Fibroblast of the aortic adventitia (primary cell): ENCODE measurements around the gene CCL26. TPM values are rescaled to one million over a fixed set of nuclear protein-coding genes. Genes with fewer than 3 reads are reported as not detected.
"Not testable (repeated sequence)": the region's sequence is repeated elsewhere in the genome, so short reads cannot be mapped to it uniquely, and the experiment has no call there.

ENCODE experiments used
- DNase-seq: peaks from one replicate; pipeline ENCODE4 v3.0.0-alpha.2; 2010; ENCODE audit warnings: low read depth
- H3K4me3 ChIP-seq: 2 replicates; pipeline ENCODE4 v1.5.1; 2011; ENCODE audit warnings: low read depth, mild to moderate bottlenecking, control low read depth, low read length, moderate library complexity
- CTCF ChIP-seq: IDR thresholded peaks from 2 replicates; pipeline ENCODE4 v1.5.1; 2011; ENCODE audit warnings: mild to moderate bottlenecking, low read length, control low read depth, inconsistent platforms; ENCODE audit not compliant: insufficient read depth
- total RNA-seq: library from RNA; depleted of rRNA; stranded (reverse); fragments of >200 nt; gene quantifications from 2 replicates; pipeline ENCODE4 v1.2.3, GENCODE V29; 2012; ENCODE audit warnings: low replicate concordance

The CCL26 gene
- total RNA-seq, 1 donor = 1.2 TPM

GRCh38 chr7:75725306-75725705 lies 46.7 kb downstream of the CCL26 start:
- DNase-seq = no peak
- no peak for TF ChIP-seq CTCF

GRCh38 chr7:75723444-75723843 lies 48.6 kb downstream of the CCL26 start:
- H3K4me3 ChIP-seq = no peak overlapping the region
- TF ChIP-seq CTCF = no peak
- no peak for DNase-seq

More at GRCh38 chr7:75725306-75725705, 46.7 kb downstream of the CCL26 start:
- no peak overlapping the region for H3K4me3 ChIP-seq

- TF ChIP-seq CTCF = no peak
- H3K4me3 ChIP-seq = no peak overlapping the region
- DNase-seq = no peak
These were observed 49.6 kb downstream of the CCL26 start for GRCh38 chr7:75722373-75722772.

- not testable (repeated sequence) for H3K4me3 ChIP-seq, DNase-seq
These were observed 50.1 kb downstream of the CCL26 start for GRCh38 chr7:75721922-75722321.

- H3K4me3 ChIP-seq = no peak overlapping the region
- no peak for TF ChIP-seq CTCF
- no peak for DNase-seq
These were observed 50.6 kb downstream of the CCL26 start for GRCh38 chr7:75721426-75721825.

GRCh38 chr7:75719626-75720025 lies 52.4 kb downstream of the CCL26 start:
- no peak for TF ChIP-seq CTCF

More at GRCh38 chr7:75719626-75720025, 52.4 kb downstream of the CCL26 start:
- no peak overlapping the region for H3K4me3 ChIP-seq
- no peak for DNase-seq

Other genes starting within 250 kb of the CCL26 start
- 9.3 and 10.5 TPM in 2 replicates for gene HIP1, start 33.3 kb downstream of the CCL26 start, total RNA-seq
- not detected in 2 replicates for gene CCL24, start 41.6 kb upstream of the CCL26 start, total RNA-seq
- 28.7 and 50.3 TPM in 2 replicates for gene RHBDD2, start 106.8 kb upstream of the CCL26 start, total RNA-seq
- 35.2 and 40.7 TPM in 2 replicates for gene POR, start 142.9 kb upstream of the CCL26 start, total RNA-seq
- gene TMEM120A, start 222.4 kb upstream of the CCL26 start, total RNA-seq = 2.0 and 28.9 TPM in 2 replicates